Left renal cortex interstitium (tissue), 4 donors: ENCODE measurements around the gene KDM6A. TPM values are rescaled to one million over a fixed set of nuclear protein-coding genes. Genes with fewer than 3 reads are reported as not detected.
A peak's percentile ranks its signal among the peaks of the same experiment; 100 is the strongest.
"Not testable (repeated sequence)": the region's sequence is repeated elsewhere in the genome, so short reads cannot be mapped to it uniquely, and the experiment has no call there.

Experiments
- DNase-seq, 4 donors: peaks; one replicate each; pipeline ENCODE4 v3.0.0-alpha.2; 2013; ENCODE audit warnings: low read depth in 4 of 4, low spot score in 2 of 4, missing footprints in 1 of 4
- polyA plus RNA-seq, 4 donors: library from polyadenylated mRNA; unstranded; fragments of 120-200 nt; gene quantifications; one replicate each; pipeline ENCODE4 v1.2.1, GENCODE V29; 2013; ENCODE audit not compliant: insufficient read length in 4 of 4

KDM6A gene
- polyA plus RNA-seq, 4 donors = 22.4 to 35.3 (median 29.9) TPM

- no peak for DNase-seq
Measured at GRCh38 chrX:44997888-44998287, 124.9 kb downstream of the KDM6A start.

DNA sequence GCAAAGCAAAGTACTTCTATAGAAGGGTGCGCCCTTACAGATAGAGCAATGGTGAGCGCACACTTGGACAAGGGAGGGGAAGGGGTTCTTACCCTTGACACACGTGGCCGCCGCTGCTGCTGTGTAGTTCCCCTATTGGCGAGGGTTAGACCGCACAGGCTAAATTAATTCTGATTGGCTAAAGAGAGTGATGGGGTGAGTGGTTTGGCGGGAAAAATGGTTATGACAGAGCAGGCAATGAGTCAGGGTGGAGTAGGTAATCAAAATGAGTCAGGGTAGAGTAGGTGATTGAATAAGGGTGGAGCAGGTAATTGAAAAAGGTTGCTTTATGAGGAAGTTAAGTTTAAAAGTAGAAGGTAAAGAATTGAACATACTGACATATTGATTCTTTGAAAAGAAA lies 126.2 kb downstream of the KDM6A start:
- DNase-seq = not testable (repeated sequence)

- not testable (repeated sequence) for DNase-seq
Measured at GRCh38 chrX:44999872-45000271, 126.9 kb downstream of the KDM6A start.

DNA sequence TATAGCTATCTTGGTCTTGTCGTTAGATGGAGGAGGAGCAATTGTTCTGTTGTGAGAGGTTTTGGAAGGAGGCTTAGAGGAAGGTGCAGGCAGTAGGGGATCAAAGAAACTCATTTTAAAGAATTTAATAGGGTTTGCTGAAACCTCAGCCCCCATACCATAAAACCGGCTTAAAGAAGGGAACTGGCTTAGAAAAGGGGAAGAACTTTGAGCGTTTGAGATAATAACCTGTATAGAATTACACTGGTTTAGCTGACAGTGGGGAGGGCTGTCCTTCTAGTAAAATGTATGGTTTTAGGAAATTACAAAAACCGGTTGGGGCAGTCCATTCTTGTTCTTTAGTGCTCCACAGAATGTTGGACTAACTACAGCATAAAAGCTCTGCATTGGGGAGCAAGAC lies 128.1 kb downstream of the KDM6A start:
- DNase-seq = peak in 1 of 4 donors; percentile 0

DNA sequence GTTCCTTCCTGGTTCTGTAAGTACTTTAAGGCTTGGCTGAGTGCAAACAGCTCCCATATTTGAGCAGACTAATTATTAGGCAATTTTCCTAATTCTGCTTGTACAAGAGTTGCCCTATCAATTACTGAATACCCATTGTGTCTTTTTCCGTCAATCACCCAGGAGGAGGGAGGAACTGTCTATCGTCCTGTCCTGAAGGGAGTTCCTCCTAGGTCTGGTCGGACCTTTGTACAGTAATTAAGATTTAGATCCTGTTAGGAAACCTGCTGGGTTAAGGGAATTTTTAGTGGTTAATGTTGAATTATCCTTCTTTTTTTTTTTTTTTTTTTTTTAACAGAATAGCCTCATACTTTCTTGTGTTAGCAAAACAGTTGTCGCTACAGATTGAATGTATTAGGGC lies 130.1 kb downstream of the KDM6A start:
- DNase-seq = no peak

GRCh38 chrX:45006002-45006800 lies 133.2 kb downstream of the KDM6A start:
- DNase-seq = no peak

GRCh38 chrX:45007598-45007997 lies 134.6 kb downstream of the KDM6A start:
- no peak for DNase-seq

DNA sequence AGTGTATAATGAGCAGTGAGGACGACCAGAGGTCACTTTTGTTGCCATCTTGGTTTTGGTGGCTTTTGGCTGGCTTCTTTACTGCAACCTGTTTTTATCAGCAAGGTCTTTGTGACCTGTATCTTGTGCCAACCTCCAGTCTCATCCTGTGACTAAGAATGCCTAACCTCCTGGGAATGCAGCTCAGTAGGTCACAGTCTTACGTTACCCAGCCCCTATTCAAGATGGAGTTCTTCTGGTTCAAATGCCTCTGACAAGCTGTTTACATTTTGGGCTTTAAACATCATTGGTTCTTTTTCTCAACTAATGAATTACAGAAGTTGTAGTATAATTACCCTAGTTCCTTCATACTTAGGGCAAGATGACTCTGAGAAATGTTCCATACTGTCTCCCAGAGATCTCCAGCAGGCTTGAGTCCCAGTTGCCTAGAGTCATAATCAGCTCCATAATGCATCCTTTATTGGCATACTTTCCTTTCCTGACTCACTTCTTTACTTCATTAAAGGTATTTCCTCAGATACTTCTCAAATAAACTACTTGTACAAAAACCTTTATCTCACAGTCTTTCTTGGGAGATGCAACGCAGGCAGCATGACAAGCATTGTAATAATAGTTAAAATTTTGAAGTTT lies 136.5 kb downstream of the KDM6A start:
- no peak for DNase-seq

DNA sequence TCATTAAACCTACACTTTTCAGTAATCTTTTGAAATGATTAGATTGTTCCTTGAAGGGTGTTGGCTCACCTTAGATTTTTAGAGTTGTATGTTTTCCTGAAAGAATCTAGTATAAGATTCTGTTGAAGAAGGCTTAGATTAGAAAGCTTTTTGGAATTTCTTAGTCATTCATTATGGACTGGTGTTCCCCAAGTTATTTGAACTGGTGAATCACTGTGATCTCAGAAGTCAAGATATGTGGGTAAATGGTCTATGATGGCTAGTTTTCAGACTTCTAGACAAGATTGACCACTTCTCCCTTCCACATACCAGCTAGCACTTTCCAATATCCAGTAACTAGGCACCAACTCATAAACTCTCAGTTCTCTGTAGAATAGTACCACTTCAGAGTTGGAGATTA lies 138.1 kb downstream of the KDM6A start:
- no peak for DNase-seq

GRCh38 chrX:45011597-45011996 lies 138.6 kb downstream of the KDM6A start:
- DNase-seq = no peak

DNA sequence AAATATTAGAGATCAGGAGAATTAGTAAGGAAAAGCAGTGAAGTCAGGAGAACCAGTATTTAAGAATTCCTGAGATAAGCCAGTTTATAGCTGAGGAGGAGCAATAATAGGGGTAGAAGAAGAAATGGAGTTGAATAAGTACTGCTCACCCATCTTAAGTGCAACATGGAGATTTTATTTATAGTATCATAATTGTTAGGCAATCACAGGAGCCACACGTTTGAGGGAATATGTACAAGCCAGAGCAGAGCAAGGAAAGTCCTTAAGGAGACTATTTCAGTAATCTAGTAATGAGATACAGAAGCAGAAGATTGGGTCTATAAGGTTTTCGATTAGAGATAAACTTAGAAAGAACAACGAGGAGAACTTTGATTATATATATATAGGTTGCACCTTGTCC lies 145.0 kb downstream of the KDM6A start:
- no peak for DNase-seq

DNA sequence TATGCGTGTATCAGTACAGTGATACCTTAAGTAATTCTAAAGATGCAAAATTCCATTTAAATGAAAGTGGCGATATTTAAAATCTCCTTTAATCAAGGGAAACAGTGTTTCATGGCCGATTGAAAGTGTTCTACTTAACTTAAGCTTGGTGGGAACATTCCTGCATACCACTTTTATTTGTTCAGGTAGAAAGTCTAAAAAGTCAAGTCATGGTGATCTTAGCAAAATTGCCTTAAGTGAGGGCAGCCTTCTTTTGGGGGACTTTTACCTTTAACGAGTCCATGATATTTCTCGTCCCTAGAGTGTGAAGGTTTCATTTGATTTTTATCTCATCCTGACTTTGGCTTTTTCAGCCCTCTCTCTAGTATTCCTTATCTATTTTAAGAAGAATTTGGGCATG lies 149.2 kb downstream of the KDM6A start:
- no peak for DNase-seq

GRCh38 chrX:45024501-45024900 lies 151.5 kb downstream of the KDM6A start:
- DNase-seq = no peak

DNA sequence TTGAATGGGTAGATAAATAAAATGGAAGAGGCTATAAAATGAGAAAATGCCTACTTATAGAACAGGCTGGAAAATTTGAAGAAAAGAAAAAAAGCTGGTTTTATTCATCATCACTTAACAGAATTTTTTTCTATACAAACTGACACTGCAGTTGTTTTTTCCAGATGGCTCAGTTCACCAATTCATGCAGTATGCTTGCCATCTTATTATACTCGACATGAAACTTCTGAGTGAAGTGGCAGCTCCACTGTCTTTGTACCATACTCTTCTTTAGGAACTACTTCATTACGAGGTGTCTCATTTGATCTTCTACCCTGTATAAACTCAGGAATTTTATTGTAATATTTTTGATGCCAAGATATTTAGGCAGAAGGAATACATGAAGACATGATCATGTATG lies 153.0 kb downstream of the KDM6A start:
- DNase-seq = no peak

DNA sequence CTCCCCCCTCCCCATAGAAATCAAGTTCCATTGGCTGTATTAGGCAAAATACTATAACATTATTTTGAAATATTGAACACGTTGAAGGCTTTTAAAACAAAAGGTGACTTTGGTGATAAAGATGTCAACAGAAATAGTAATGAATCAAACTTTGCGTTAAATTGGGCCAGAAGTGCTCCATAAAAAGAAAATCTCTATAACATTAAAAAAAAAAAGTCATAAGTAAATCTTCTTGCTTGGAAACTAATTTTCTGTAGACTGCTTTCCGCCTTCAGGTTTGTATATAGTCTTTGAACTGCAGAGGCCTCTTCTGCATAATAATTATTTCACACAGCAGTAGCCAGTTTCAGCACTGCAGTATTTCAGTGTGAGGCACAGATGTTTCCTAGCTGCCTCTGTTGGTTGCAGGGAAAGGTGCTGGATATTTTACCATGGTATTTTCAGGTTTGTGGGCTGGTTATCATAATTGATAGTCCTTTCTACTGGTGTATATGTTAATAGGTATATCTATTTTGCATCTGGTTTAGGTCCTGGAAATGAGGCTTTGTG lies 158.9 kb downstream of the KDM6A start:
- DNase-seq = no peak

GRCh38 chrX:45035071-45035470 lies 162.1 kb downstream of the KDM6A start:
- DNase-seq = no peak

GRCh38 chrX:45036161-45036560 lies 163.2 kb downstream of the KDM6A start:
- DNase-seq = no peak

DNA sequence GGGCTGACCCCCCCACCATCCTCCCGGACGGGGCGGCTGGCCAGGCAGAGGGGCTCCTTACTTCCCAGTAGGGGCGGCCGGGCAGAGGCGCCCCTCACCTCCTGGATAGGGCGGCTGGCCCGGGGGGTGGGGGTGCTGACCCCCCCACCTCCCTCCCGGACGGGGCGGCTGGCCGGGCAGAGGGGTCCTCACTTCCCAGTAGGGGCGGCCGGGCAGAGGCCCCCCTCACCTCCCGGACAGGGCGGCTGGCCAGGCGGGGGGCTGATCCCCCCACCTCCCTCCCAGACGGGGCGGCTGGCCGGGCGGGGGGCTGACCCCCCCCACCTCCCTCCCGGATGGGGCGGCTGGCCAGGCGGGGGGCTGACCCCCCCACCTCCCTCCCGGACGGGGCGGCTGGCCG lies 167.1 kb downstream of the KDM6A start:
- DNase-seq = not testable (repeated sequence)

- DNase-seq = no peak
Measured at GRCh38 chrX:45046417-45046816, 173.4 kb downstream of the KDM6A start.

- no peak for DNase-seq
Measured at GRCh38 chrX:45050558-45050957, 177.6 kb downstream of the KDM6A start.

DNA sequence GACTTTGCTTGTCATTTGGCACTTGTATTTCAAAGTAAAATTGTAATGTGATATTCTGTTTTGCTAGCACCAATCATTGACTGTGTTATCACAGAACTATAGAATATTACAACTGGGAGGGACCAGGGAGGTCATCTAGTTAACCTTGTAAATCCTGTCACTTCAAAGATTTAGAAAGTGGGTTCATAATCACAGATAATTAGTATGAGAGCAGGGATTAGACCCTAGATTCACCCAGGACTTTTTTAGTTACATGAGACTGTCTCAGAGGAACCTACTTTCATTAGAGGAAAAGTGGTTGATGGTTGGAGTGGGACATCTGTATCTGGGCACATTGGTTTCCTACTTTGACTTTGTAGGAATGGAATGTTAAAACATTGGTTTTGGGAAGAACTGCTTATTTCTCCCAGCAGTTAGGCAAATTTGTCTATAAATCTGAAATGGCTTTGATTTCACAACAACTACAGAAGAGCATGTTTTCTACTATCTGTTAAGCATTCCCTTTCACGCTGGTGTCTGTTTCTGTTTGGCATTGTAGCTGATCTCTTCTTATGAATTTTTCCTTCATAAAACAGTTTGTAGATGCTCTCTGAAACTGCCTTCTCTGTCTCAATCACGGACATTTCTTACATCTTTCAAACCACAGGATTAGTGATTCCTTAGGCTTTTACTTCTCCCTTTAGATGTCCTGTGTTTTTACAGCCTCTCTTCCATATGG lies 183.6 kb downstream of the KDM6A start:
- DNase-seq = no peak
